Left ventricle myocardium inferior (tissue), 1 donor: Measurements from ENCODE around the gene LHFPL3. TPM values are rescaled to one million over a fixed set of nuclear protein-coding genes. Genes with fewer than 3 reads are reported as not detected.

Experiments
- DNase-seq: peaks from one replicate; pipeline ENCODE4 v3.0.0-alpha.2; 2020
- H3K27ac ChIP-seq: fragments of 200-600 bp; replicated peaks from 2 replicates; pipeline ENCODE4 v1.8.0; 2021
- H3K27me3 ChIP-seq: fragments of 200-600 bp; 2 replicates; pipeline ENCODE4 v1.8.0; 2021; ENCODE audit warnings: low read depth
- H3K36me3 ChIP-seq: fragments of 200-600 bp; 2 replicates; pipeline ENCODE4 v1.8.0; 2021
- H3K4me1 ChIP-seq: fragments of 200-600 bp; 2 replicates; pipeline ENCODE4 v1.8.0; 2021
- H3K4me3 ChIP-seq: fragments of 200-600 bp; 2 replicates; pipeline ENCODE4 v1.8.0; 2021; ENCODE audit warnings: mild to moderate bottlenecking, moderate library complexity
- H3K9me3 ChIP-seq: fragments of 200-600 bp; replicated peaks from 2 replicates; pipeline ENCODE4 v1.8.0; 2021
- intact Hi-C: fragments of 100-400 bp; cut with micrococcal nuclease; formaldehyde crosslinking; loops from one replicate; pipeline ENCODE4 v1.11.0; 2022
- total RNA-seq: library from RNA; stranded (reverse); fragmentation: NEBNext Ultra II Directional; extraction: Animal tissue kit (Norgen Biotek cat#: 25700); gene quantifications from one replicate; pipeline ENCODE4 v1.2.1, GENCODE V29; 2021
- TF ChIP-seq, protein P1 (sequence below): fragments of 200-600 bp; IDR thresholded peaks from 2 replicates; pipeline ENCODE4 v1.8.0; 2021; ENCODE audit warnings: antibody characterized with exemption, mild to moderate bottlenecking, borderline replicate concordance
- donor health status: DM: no; HTN: yes; CAD: no; lungs with severe emphysema.

LHFPL3 gene
- total RNA-seq, 1 donor from 2014 or later = not detected

- Histone ChIP-seq H3K36me3 (no peaks in the 10 kb centered on the region), H3K4me1 (no peaks in the 10 kb centered on the region), H3K9me3 (no peaks in the 10 kb centered on the region), H3K4me3 (no peak overlapping the region), H3K27me3 (peaks cover 12% of the 10 kb centered on the region), H3K27ac (no peak overlapping the region)
- intact Hi-C loops = no loop called here
- TF ChIP-seq, protein P1, sequence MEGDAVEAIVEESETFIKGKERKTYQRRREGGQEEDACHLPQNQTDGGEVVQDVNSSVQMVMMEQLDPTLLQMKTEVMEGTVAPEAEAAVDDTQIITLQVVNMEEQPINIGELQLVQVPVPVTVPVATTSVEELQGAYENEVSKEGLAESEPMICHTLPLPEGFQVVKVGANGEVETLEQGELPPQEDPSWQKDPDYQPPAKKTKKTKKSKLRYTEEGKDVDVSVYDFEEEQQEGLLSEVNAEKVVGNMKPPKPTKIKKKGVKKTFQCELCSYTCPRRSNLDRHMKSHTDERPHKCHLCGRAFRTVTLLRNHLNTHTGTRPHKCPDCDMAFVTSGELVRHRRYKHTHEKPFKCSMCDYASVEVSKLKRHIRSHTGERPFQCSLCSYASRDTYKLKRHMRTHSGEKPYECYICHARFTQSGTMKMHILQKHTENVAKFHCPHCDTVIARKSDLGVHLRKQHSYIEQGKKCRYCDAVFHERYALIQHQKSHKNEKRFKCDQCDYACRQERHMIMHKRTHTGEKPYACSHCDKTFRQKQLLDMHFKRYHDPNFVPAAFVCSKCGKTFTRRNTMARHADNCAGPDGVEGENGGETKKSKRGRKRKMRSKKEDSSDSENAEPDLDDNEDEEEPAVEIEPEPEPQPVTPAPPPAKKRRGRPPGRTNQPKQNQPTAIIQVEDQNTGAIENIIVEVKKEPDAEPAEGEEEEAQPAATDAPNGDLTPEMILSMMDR = no peak
- no peak for DNase-seq
These were observed 492.6 kb downstream of the LHFPL3 start for GRCh38 chr7:104820836-104821535.

- Histone ChIP-seq H3K4me3 (no peak overlapping the region), H3K27me3 (no peaks in the 10 kb centered on the region), H3K4me1 (no peaks in the 10 kb centered on the region), H3K9me3 (no peaks in the 10 kb centered on the region), H3K27ac (no peak overlapping the region), H3K36me3 (no peaks in the 10 kb centered on the region)
- no peak for DNase-seq
- TF ChIP-seq, protein P1 = no peak
- intact Hi-C loops = no loop called here
These were observed 494.8 kb downstream of the LHFPL3 start for GRCh38 chr7:104823177-104823576.

- no peak overlapping the region for H3K27ac ChIP-seq
- H3K4me1 ChIP-seq = no peaks in the 10 kb centered on the region
- no peak for DNase-seq
- H3K27me3 ChIP-seq = no peaks in the 10 kb centered on the region
- no peaks in the 10 kb centered on the region for H3K36me3 ChIP-seq
- no peaks in the 10 kb centered on the region for H3K9me3 ChIP-seq
- H3K4me3 ChIP-seq = no peak overlapping the region
- intact Hi-C loops = no loop called here
- TF ChIP-seq, protein P1 = no peak
These were observed 496.7 kb downstream of the LHFPL3 start for GRCh38 chr7:104825099-104825498.

GRCh38 chr7:104826135-104826534, 497.7 kb downstream of the LHFPL3 start:
- TF ChIP-seq, protein P1 = no peak
- DNase-seq = no peak
- no peak overlapping the region for H3K27ac ChIP-seq
- intact Hi-C loops = no loop called here
- H3K36me3 ChIP-seq = no peaks in the 10 kb centered on the region
- H3K9me3 ChIP-seq = no peaks in the 10 kb centered on the region
- H3K27me3 ChIP-seq = no peaks in the 10 kb centered on the region
- H3K4me3 ChIP-seq = no peak overlapping the region
- no peaks in the 10 kb centered on the region for H3K4me1 ChIP-seq

DNA sequence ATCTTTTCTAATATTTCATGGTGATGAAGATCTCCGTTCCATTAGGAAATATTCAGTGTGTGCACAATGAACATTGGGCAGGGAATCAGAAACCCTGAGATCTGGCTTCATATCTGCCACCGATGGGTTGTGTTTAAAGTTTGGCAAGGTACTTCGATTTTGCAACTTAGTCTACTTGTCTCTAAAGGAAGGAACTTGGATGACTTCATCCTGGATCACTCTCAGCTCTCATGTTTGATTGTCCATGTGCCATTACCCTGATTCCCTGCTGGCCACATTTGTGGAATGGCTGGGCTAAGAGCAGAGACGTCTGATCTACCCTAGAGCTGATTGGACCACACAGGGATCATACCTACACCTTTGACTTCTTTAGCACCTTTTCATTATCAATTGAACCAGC, 508.6 kb downstream of the LHFPL3 start:
- Histone ChIP-seq H3K27ac (no peak overlapping the region), H3K9me3 (no peaks in the 10 kb centered on the region), H3K4me3 (no peak overlapping the region), H3K36me3 (no peaks in the 10 kb centered on the region), H3K4me1 (no peaks in the 10 kb centered on the region), H3K27me3 (peaks cover 43% of the 10 kb centered on the region)
- DNase-seq = no peak
- TF ChIP-seq, protein P1 = no peak
- intact Hi-C loops = no loop called here
